Measurements from ENCODE around the gene WDR90. TPM values are rescaled to one million over a fixed set of nuclear protein-coding genes. Genes with fewer than 3 reads are reported as not detected.

Gene WDR90
- total and polyA plus RNA-seq, 2 donors from 2014 or later, result 10.6 to 51.6 TPM

GRCh38 chr16:704047-704446 lies 54.9 kb downstream of the WDR90 start:
- Histone ChIP-seq H3K36me3 (ENCODE audit: control insufficient read depth in 2 of 3, insufficient read depth in 3 of 3, low read length in 3 of 3) (no peaks in the 10 kb centered on the region), H3K4me3 (ENCODE audit: low read length in 3 of 3) (no peak overlapping the region), H3K9me3 (ENCODE audit: control insufficient read depth in 2 of 3, insufficient read depth in 1 of 3, low read length in 3 of 3) (no peaks in the 10 kb centered on the region), H3K4me1 (ENCODE audit: control insufficient read depth in 2 of 3, insufficient read depth in 2 of 3, low read depth in 1 of 3, low read length in 3 of 3) (no peaks in the 10 kb centered on the region), H3K27ac (ENCODE audit: low read depth in 2 of 2, low read length in 2 of 2) (no peak overlapping the region), H3K9ac (ENCODE audit: low read length in 3 of 3) (no peak overlapping the region), H3K27me3 (ENCODE audit: control insufficient read depth, insufficient read depth, low read length) (peaks cover 26% of the 10 kb centered on the region)
- no peak for TF ChIP-seq CTCF (IDR thresholded peaks at IDR 0.05; ENCODE audit: borderline replicate concordance, extremely low read depth, insufficient read depth)
- FAIRE-seq (no peak), DNase-seq (no peak)
- intact Hi-C loops (cut with DNase I), result no loop called here

GRCh38 chr16:704552-705380 lies 55.6 kb downstream of the WDR90 start:
- peaks cover 26% of the 10 kb centered on the region for H3K27me3 ChIP-seq (ENCODE audit: control insufficient read depth, insufficient read depth, low read length)
- no peaks in the 10 kb centered on the region for H3K9me3 ChIP-seq (ENCODE audit: control insufficient read depth in 2 of 3, insufficient read depth in 1 of 3, low read length in 3 of 3)
- no peak overlapping the region for H3K4me3 ChIP-seq (ENCODE audit: low read length in 3 of 3)
- no peak overlapping the region for H3K27ac ChIP-seq (ENCODE audit: low read depth in 2 of 2, low read length in 2 of 2)
- intact Hi-C loops (cut with DNase I), result no loop called here
- no peak for FAIRE-seq
- TF ChIP-seq CTCF (IDR thresholded peaks at IDR 0.05; ENCODE audit: borderline replicate concordance, extremely low read depth, insufficient read depth), result no peak
- H3K4me1 ChIP-seq (ENCODE audit: control insufficient read depth in 2 of 3, insufficient read depth in 2 of 3, low read depth in 1 of 3, low read length in 3 of 3), result no peaks in the 10 kb centered on the region
- H3K36me3 ChIP-seq (ENCODE audit: control insufficient read depth in 2 of 3, insufficient read depth in 3 of 3, low read length in 3 of 3), result no peaks in the 10 kb centered on the region
- DNase-seq, result no peak
- no peak overlapping the region for H3K9ac ChIP-seq (ENCODE audit: low read length in 3 of 3)

- Histone ChIP-seq H3K27ac (ENCODE audit: low read depth in 2 of 2, low read length in 2 of 2) (no peak within 1 kb of the TSS), H3K36me3 (ENCODE audit: control insufficient read depth in 2 of 3, insufficient read depth in 3 of 3, low read length in 3 of 3) (no peaks in the 10 kb centered on the region), H3K4me3 (ENCODE audit: low read length in 3 of 3) (no peak within 1 kb of the TSS), H3K9ac (ENCODE audit: low read length in 3 of 3) (no peak within 1 kb of the TSS), H3K9me3 (ENCODE audit: control insufficient read depth in 2 of 3, insufficient read depth in 1 of 3, low read length in 3 of 3) (no peaks in the 10 kb centered on the region), H3K4me1 (ENCODE audit: control insufficient read depth in 2 of 3, insufficient read depth in 2 of 3, low read depth in 1 of 3, low read length in 3 of 3) (no peaks in the 10 kb centered on the region), H3K27me3 (ENCODE audit: control insufficient read depth, insufficient read depth, low read length) (peaks cover 26% of the 10 kb centered on the region)
- no peak for TF ChIP-seq CTCF (IDR thresholded peaks at IDR 0.05; ENCODE audit: borderline replicate concordance, extremely low read depth, insufficient read depth)
- DNase-seq (no peak), FAIRE-seq (no peak)
- intact Hi-C loops (cut with DNase I), result no loop called here
Measured at GRCh38 chr16:705431-706188, 56.4 kb downstream of the WDR90 start, which contains the start of gene FBXL16. Gene FBXL16, minus strand, starts transcription at chr16:705801. Its CDS starts 8,396 bp downstream, at chr16:697405.

Data from kidney (tissue), 14 donors.